Activated naive CD8-positive, alpha-beta T cell treated with anti-CD3 and anti-CD28 coated beads, Interleukin-2, amount 50 U/mL, for 16 hours (primary cell): ENCODE data around the gene RAP1B.
"Not testable (repeated sequence)": the region's sequence is repeated elsewhere in the genome, so short reads cannot be mapped to it uniquely, and the experiment has no call there.

Experiments
- DNase-seq: peaks from one replicate; pipeline ENCODE4 v3.0.0-alpha.2; 2020; ENCODE audit warnings: low read depth, low spot score

The RAP1B gene

GRCh38 chr12:68633614-68634558 lies 23.2 kb downstream of the RAP1B start:
- no peak for DNase-seq

GRCh38 chr12:68636268-68636667 lies 25.6 kb downstream of the RAP1B start:
- DNase-seq, result no peak

- not testable (repeated sequence) for DNase-seq
These were observed 26.7 kb downstream of the RAP1B start for GRCh38 chr12:68637439-68637838.

- no peak for DNase-seq
These were observed 27.5 kb downstream of the RAP1B start for GRCh38 chr12:68638171-68638570.

- DNase-seq, result no peak
These were observed 28.2 kb downstream of the RAP1B start for GRCh38 chr12:68638721-68639395.

- DNase-seq, result no peak
These were observed 28.7 kb downstream of the RAP1B start for GRCh38 chr12:68639396-68639767.

GRCh38 chr12:68641138-68641537 lies 30.4 kb downstream of the RAP1B start:
- peak; percentile 34 for DNase-seq

- no peak for DNase-seq
These were observed 35.8 kb downstream of the RAP1B start for GRCh38 chr12:68646484-68646883.

- DNase-seq, result no peak
These were observed 36.8 kb downstream of the RAP1B start for GRCh38 chr12:68647507-68647906.

- DNase-seq, result no peak
These were observed 37.5 kb downstream of the RAP1B start for GRCh38 chr12:68648179-68648578.

GRCh38 chr12:68665016-68665569 lies 54.4 kb downstream of the RAP1B start:
- DNase-seq, result no peak

GRCh38 chr12:68667291-68667690 lies 56.6 kb downstream of the RAP1B start:
- no peak for DNase-seq

GRCh38 chr12:68667896-68668295 lies 57.2 kb downstream of the RAP1B start:
- DNase-seq, result no peak

- DNase-seq, result no peak
These were observed 60.5 kb downstream of the RAP1B start for GRCh38 chr12:68671179-68671578.

GRCh38 chr12:68673788-68674187 lies 63.1 kb downstream of the RAP1B start:
- no peak for DNase-seq

- DNase-seq, result no peak
These were observed 63.7 kb downstream of the RAP1B start for GRCh38 chr12:68674376-68674775.

- DNase-seq, result no peak
These were observed 64.6 kb downstream of the RAP1B start for GRCh38 chr12:68675101-68675842.

GRCh38 chr12:68676854-68677253 lies 66.2 kb downstream of the RAP1B start:
- DNase-seq, result not testable (repeated sequence)

GRCh38 chr12:68686262-68686594 lies 75.5 kb downstream of the RAP1B start:
- DNase-seq, result no peak

GRCh38 chr12:68686595-68687521 lies 76.2 kb downstream of the RAP1B start, which contains the start of gene NUP107:
TSS of gene NUP107 (plus strand) at chr12:68686978. CDS start at chr12:68687066, 88 bp downstream.
- peak; percentile 94 for DNase-seq

GRCh38 chr12:68695454-68695853 lies 84.8 kb downstream of the RAP1B start:
- no peak for DNase-seq
